Thoracic aorta (tissue), 2 donors: ENCODE results near the gene SPRN. TPM values are rescaled to one million over a fixed set of nuclear protein-coding genes. Genes with fewer than 3 reads are reported as not detected.
A peak's percentile ranks its signal among the peaks of the same experiment; 100 is the strongest.

Source experiments
- ATAC-seq: fragments of 150-250 bp; one replicate; pipeline ENCODE4 v1.8.0; 2017; ENCODE audit warnings: low read depth; ENCODE audit not compliant: insufficient number of reproducible peaks, low FRiP score
- DNase-seq: peaks from one replicate; pipeline ENCODE4 v3.0.0-alpha.2; 2020; ENCODE audit warnings: low spot score
- H3K27ac ChIP-seq, 2 donors: fragments of 200-600 bp; sonication (generic); 1 replicate in 1 of 2; 2 replicates in 1 of 2; pipeline ENCODE4 v1.5.1; 2016; ENCODE audit warnings: mild to moderate bottlenecking in 2 of 2, moderate library complexity in 2 of 2
- H3K27me3 ChIP-seq: fragments of 200-600 bp; sonication (generic); replicated peaks from 2 replicates; pipeline ENCODE4 v1.6.0; 2016; ENCODE audit warnings: mild to moderate bottlenecking; ENCODE audit not compliant: insufficient read depth
- H3K36me3 ChIP-seq: fragments of 200-600 bp; sonication (generic); one replicate; pipeline ENCODE4 v1.5.1; 2016
- H3K4me1 ChIP-seq, 2 donors: fragments of 200-600 bp; sonication (generic); 1 replicate in 1 of 2; 2 replicates in 1 of 2; pipeline versions ENCODE4 v1.5.1 to v1.6.0; 2016; ENCODE audit warnings: low read depth in 2 of 2, mild to moderate bottlenecking in 1 of 2; ENCODE audit not compliant: control insufficient read depth in 1 of 2
- H3K4me3 ChIP-seq: fragments of 200-600 bp; sonication (generic); 2 replicates; pipeline ENCODE4 v1.5.1; 2016; ENCODE audit warnings: mild to moderate bottlenecking
- H3K9me3 ChIP-seq: fragments of 200-600 bp; sonication (generic); 2 replicates; pipeline ENCODE4 v1.5.1; 2016
- total RNA-seq, 2 donors: library from RNA; depleted of rRNA; stranded (reverse); fragments of >200 nt; gene quantifications; one replicate each; pipeline versions ENCODE4 v1.1.0 to v1.2.3, GENCODE V29; 2016
- TF ChIP-seq, protein P1 (sequence below): fragments of 200-600 bp; sonication (generic); IDR thresholded peaks from one replicate; pipeline ENCODE4 v1.5.1; 2019; ENCODE audit warnings: antibody characterized with exemption

SPRN gene
- total RNA-seq, 2 donors from 2014 or later = not detected

- ATAC-seq = no peak
- Histone ChIP-seq H3K4me3 (no peak overlapping the region), H3K27ac (no peak overlapping the region), H3K4me1 (peaks cover 10 to 15% of the 10 kb centered on the region in 2 donors), H3K27me3 (no peaks in the 10 kb centered on the region), H3K9me3 (no peaks in the 10 kb centered on the region), H3K36me3 (peaks cover 28% of the 10 kb centered on the region)
- TF ChIP-seq, protein P1, sequence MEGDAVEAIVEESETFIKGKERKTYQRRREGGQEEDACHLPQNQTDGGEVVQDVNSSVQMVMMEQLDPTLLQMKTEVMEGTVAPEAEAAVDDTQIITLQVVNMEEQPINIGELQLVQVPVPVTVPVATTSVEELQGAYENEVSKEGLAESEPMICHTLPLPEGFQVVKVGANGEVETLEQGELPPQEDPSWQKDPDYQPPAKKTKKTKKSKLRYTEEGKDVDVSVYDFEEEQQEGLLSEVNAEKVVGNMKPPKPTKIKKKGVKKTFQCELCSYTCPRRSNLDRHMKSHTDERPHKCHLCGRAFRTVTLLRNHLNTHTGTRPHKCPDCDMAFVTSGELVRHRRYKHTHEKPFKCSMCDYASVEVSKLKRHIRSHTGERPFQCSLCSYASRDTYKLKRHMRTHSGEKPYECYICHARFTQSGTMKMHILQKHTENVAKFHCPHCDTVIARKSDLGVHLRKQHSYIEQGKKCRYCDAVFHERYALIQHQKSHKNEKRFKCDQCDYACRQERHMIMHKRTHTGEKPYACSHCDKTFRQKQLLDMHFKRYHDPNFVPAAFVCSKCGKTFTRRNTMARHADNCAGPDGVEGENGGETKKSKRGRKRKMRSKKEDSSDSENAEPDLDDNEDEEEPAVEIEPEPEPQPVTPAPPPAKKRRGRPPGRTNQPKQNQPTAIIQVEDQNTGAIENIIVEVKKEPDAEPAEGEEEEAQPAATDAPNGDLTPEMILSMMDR = no peak
- no peak for DNase-seq
These were observed 26.5 kb downstream of the SPRN start for GRCh38 chr10:133397938-133398337.

DNA sequence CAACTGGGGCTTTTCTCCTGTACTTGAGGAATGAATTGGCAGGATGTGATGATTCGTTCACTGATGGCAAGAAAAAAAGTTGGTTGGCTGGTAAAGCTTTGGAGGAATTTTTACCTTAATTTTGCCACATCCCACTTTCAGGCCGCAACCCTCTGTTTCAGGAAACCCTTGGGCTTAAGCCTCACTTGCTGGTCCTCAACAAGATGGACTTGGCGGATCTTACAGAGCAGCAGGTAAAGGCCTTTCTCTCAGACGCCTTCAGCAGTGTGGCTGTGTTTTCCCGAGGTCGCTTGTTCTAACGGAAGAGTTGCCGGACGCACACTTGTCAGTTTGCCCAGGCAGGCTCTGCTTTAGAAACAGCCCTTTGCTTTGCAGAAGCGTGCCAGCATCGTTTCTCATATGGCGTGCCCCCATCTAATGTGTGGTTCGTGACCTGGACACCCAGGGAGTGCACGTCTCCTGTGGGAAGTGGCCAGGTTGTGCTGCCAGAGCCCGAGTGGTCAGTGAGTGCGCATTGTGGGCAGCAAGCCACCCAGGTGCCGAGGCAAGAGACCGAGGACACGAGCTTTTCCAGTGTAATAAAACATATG lies 28.3 kb downstream of the SPRN start:
- H3K4me3 ChIP-seq = no peak overlapping the region
- H3K27me3 ChIP-seq = no peaks in the 10 kb centered on the region
- no peak for ATAC-seq
- peaks cover 20% of the 10 kb centered on the region for H3K36me3 ChIP-seq
- H3K4me1 ChIP-seq = peaks cover 10 to 15% of the 10 kb centered on the region in 2 donors
- no peak for DNase-seq
- TF ChIP-seq, protein P1 = no peak
- no peak overlapping the region for H3K27ac ChIP-seq
- no peaks in the 10 kb centered on the region for H3K9me3 ChIP-seq

DNA sequence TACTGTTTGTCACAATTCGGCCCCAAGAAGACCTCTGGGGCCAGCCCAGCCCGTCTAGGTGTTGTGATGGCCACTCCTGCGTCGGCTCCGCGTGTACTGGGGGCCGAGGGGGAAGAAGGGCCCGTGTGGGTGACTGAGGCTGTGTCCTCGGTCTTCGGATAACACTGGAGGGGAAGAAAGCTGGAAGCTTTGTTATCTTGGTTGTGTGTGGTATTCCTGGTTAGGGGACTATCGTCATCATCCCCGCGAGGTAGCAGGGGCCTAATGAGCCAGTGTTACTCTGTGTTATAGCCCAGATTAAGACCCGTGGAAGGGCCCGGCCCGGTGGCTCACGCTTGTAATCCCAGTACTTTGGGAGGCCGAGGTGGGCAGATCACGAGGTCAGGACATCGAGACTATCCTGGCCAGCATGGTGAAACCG lies 29.6 kb downstream of the SPRN start:
- Histone ChIP-seq H3K4me1 (peaks cover 10 to 15% of the 10 kb centered on the region in 2 donors), H3K27me3 (no peaks in the 10 kb centered on the region), H3K9me3 (no peaks in the 10 kb centered on the region), H3K36me3 (peaks cover 15% of the 10 kb centered on the region), H3K27ac (peak overlapping the region; percentile 69 to 71), H3K4me3 (peak overlapping the region; percentile 98)
- TF ChIP-seq, protein P1 = no peak
- no peak for ATAC-seq
- no peak for DNase-seq

DNA sequence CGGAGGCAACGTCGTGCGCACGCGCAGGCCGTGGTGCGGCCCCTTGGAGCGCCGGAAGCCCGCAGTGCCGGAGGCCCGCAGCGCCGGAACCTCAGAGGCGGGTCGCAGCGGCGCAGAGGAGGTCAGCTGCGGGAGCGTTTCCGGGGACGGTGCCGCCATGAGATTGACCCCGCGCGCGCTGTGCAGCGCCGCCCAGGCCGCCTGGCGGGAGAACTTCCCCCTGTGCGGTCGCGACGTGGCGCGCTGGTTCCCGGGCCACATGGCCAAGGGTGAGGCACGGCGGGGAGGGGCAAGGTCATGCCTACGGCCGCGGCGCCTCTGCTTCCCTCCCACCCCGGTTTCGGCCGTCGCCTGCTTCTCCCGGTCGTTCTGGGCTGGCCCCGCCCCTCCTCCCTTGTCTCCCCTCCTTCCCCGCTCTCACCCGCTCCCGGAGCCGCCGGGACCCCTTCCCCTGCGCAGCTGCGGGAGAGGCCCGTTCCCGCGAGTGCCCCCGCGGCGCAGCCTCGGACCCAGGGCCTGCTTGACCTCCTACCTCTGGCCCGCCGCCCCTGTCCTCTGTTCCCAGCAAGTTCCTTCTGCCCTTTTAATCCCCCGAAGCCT lies 30.3 kb downstream of the SPRN start, which contains the start of gene MTG1:
Gene MTG1 (plus strand): TSS at position 94 of the 600 bp plus-strand sequence. CDS start 64 bp downstream, at position 158.
- peak; percentile 83 for ATAC-seq
- peaks cover 10 to 15% of the 10 kb centered on the region in 2 donors for H3K4me1 ChIP-seq
- H3K4me3 ChIP-seq = peak within 1 kb of the TSS; percentile 98
- peaks cover 11% of the 10 kb centered on the region for H3K36me3 ChIP-seq
- peak; percentile 62 for DNase-seq
- TF ChIP-seq, protein P1 = peak; percentile 37
- no peaks in the 10 kb centered on the region for H3K9me3 ChIP-seq
- H3K27ac ChIP-seq = peak within 1 kb of the TSS; percentile 69 to 71
- no peaks in the 10 kb centered on the region for H3K27me3 ChIP-seq

DNA sequence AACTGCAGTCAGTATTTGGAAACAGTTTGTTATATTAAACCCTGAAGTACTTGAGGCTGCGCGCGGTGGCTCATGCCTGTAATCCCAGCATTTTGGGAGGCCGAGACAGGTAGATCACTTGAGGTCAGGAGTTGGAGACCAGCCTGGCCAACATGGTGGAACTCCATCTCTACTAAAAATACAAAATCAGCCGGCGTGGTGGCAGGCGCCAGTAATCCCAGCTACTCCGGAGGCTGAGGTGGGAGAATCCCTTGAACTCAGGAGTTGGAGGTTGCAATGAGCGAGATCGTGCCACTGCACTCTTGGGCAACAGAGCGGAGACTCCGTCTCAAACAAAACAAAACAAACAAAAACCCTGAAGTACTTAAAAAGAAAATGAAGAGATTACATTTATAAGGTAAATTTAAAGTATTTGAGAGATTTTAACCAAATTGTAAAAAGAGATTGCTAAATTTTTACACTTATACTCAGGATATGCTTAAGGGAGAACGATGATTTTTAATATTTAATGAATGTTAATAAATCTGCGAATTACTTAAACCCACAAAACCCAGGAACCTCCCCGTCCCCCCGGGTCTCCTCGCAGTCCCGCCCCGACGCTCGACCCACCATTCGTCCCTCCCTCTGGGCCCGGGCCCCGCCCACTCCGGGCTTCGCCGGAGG lies 30.9 kb downstream of the SPRN start:
- H3K36me3 ChIP-seq = peaks cover 7% of the 10 kb centered on the region
- H3K27ac ChIP-seq = peak overlapping the region in 1 of 2 donors; percentile 69
- H3K4me3 ChIP-seq = peak overlapping the region; percentile 98
- no peak for ATAC-seq
- TF ChIP-seq, protein P1 = no peak
- H3K27me3 ChIP-seq = no peaks in the 10 kb centered on the region
- no peak for DNase-seq
- H3K9me3 ChIP-seq = no peaks in the 10 kb centered on the region
- H3K4me1 ChIP-seq = peaks cover 10 to 15% of the 10 kb centered on the region in 2 donors
